Muscle of leg (tissue), 11 donors: Measurements from ENCODE around the gene DSCAM. TPM values are rescaled to one million over a fixed set of nuclear protein-coding genes. Genes with fewer than 3 reads are reported as not detected.

Source experiments
- DNase-seq: peaks from one replicate; pipeline ENCODE4 v3.0.0; 2013
- H3K27ac ChIP-seq: one replicate; pipeline ENCODE4 v1.5.1; 2013; ENCODE audit warnings: mild to moderate bottlenecking, low read length, control low read depth
- H3K27me3 ChIP-seq: one replicate; pipeline ENCODE4 v1.6.1; 2013; ENCODE audit warnings: low read length; ENCODE audit not compliant: control insufficient read depth, insufficient read depth
- H3K36me3 ChIP-seq: one replicate; pipeline ENCODE4 v1.6.1; 2013; ENCODE audit warnings: low read length; ENCODE audit not compliant: control insufficient read depth, insufficient read depth
- H3K4me1 ChIP-seq: one replicate; pipeline ENCODE4 v1.6.1; 2013; ENCODE audit warnings: low read length; ENCODE audit not compliant: control insufficient read depth, insufficient read depth
- H3K4me3 ChIP-seq: one replicate; pipeline ENCODE4 v1.5.1; 2013; ENCODE audit warnings: low read length, control low read depth
- H3K9me3 ChIP-seq: replicated peaks from 2 replicates; pipeline ENCODE4 v1.6.1; 2013; ENCODE audit warnings: low read depth, low read length; ENCODE audit not compliant: control insufficient read depth
- WGBS: methylation state at CpG from one replicate; pipeline ENCODE4 v1.1.5; 2013; ENCODE audit warnings: missing lambda C conversion rate; ENCODE audit not compliant: insufficient coverage; 5-methylcytosine and 5-hydroxymethylcytosine counted together
- polyA plus RNA-seq, 8 donors: library from polyadenylated mRNA; unstranded; fragments of 120-200 nt; gene quantifications; one replicate each; pipeline versions ENCODE4 v1.2.1 to v1.2.3, GENCODE V29; 2013; ENCODE audit warnings: inconsistent platforms in 1 of 8, low replicate concordance in 1 of 8; ENCODE audit not compliant: insufficient read length in 8 of 8, insufficient read depth in 1 of 8
- total RNA-seq: library from RNA; stranded (reverse); fragments of 120-200 nt; gene quantifications from one replicate; pipeline ENCODE4 v1.2.4, GENCODE V29; 2013

The DSCAM gene
- total and polyA plus RNA-seq, 9 donors, result 0.89 to 2.0 (median 1.3) TPM

- no peaks in the 10 kb centered on the region for H3K9me3 ChIP-seq
- H3K4me1 ChIP-seq, result peaks cover 15% of the 10 kb centered on the region
- no peaks in the 10 kb centered on the region for H3K27me3 ChIP-seq
- no peak for DNase-seq
- H3K27ac ChIP-seq, result no peak overlapping the region
- H3K4me3 ChIP-seq, result no peak overlapping the region
- no peaks in the 10 kb centered on the region for H3K36me3 ChIP-seq
- WGBS, result 67% methylated on average over 1 of the region's 3 CpGs
Measured at GRCh38 chr21:40151611-40152010, 695.3 kb downstream of the DSCAM start.

GRCh38 chr21:40146216-40146837 is 700.6 kb downstream of the DSCAM start:
- peak; percentile 84 for DNase-seq
- Histone ChIP-seq H3K9me3 (no peaks in the 10 kb centered on the region), H3K27me3 (no peaks in the 10 kb centered on the region), H3K4me1 (no peaks in the 10 kb centered on the region), H3K4me3 (no peak overlapping the region), H3K27ac (no peak overlapping the region), H3K36me3 (no peaks in the 10 kb centered on the region)
- 43% methylated on average over 5 of the region's 10 CpGs for WGBS

GRCh38 chr21:40143822-40144525 is 703.0 kb downstream of the DSCAM start:
- Histone ChIP-seq H3K4me1 (no peaks in the 10 kb centered on the region), H3K9me3 (no peaks in the 10 kb centered on the region), H3K27me3 (no peaks in the 10 kb centered on the region), H3K27ac (no peak overlapping the region), H3K36me3 (no peaks in the 10 kb centered on the region), H3K4me3 (no peak overlapping the region)
- DNase-seq, result peak; percentile 79
- WGBS, result 60% methylated on average over 15 of the region's 20 CpGs

GRCh38 chr21:40141621-40142020 is 705.3 kb downstream of the DSCAM start:
- 73% methylated on average over 5 of the region's 8 CpGs for WGBS
- Histone ChIP-seq H3K27ac (no peak overlapping the region), H3K4me1 (no peaks in the 10 kb centered on the region), H3K36me3 (no peaks in the 10 kb centered on the region), H3K4me3 (no peak overlapping the region), H3K27me3 (no peaks in the 10 kb centered on the region), H3K9me3 (no peaks in the 10 kb centered on the region)
- no peak for DNase-seq

GRCh38 chr21:40140675-40141074 is 706.3 kb downstream of the DSCAM start:
- 74% methylated on average over 3 of the region's 3 CpGs for WGBS
- H3K4me1 ChIP-seq, result no peaks in the 10 kb centered on the region
- no peaks in the 10 kb centered on the region for H3K36me3 ChIP-seq
- no peak for DNase-seq
- H3K27ac ChIP-seq, result no peak overlapping the region
- no peak overlapping the region for H3K4me3 ChIP-seq
- no peaks in the 10 kb centered on the region for H3K9me3 ChIP-seq
- no peaks in the 10 kb centered on the region for H3K27me3 ChIP-seq

- DNase-seq, result no peak
- no peak overlapping the region for H3K4me3 ChIP-seq
- no peaks in the 10 kb centered on the region for H3K27me3 ChIP-seq
- H3K4me1 ChIP-seq, result no peaks in the 10 kb centered on the region
- H3K36me3 ChIP-seq, result no peaks in the 10 kb centered on the region
- no peak overlapping the region for H3K27ac ChIP-seq
- no peaks in the 10 kb centered on the region for H3K9me3 ChIP-seq
- WGBS, result 71% methylated on average over 5 of the region's 5 CpGs
Measured at GRCh38 chr21:40139636-40140035, 707.3 kb downstream of the DSCAM start.

GRCh38 chr21:40136571-40136970 is 710.4 kb downstream of the DSCAM start:
- 97% methylated on average over 5 of the region's 7 CpGs for WGBS
- Histone ChIP-seq H3K27me3 (no peaks in the 10 kb centered on the region), H3K9me3 (no peaks in the 10 kb centered on the region), H3K4me3 (no peak overlapping the region), H3K27ac (no peak overlapping the region), H3K36me3 (no peaks in the 10 kb centered on the region), H3K4me1 (no peaks in the 10 kb centered on the region)
- no peak for DNase-seq

- 77% methylated on average over 3 of the region's 9 CpGs for WGBS
- DNase-seq, result no peak
Measured at GRCh38 chr21:40134731-40135492, 712.0 kb downstream of the DSCAM start.

GRCh38 chr21:40130476-40130875 is 716.5 kb downstream of the DSCAM start:
- no peak for DNase-seq
- Histone ChIP-seq H3K27ac (no peak overlapping the region), H3K4me1 (no peaks in the 10 kb centered on the region)

More at GRCh38 chr21:40134731-40135492, 712.0 kb downstream of the DSCAM start:
- Histone ChIP-seq H3K9me3 (no peaks in the 10 kb centered on the region), H3K27ac (no peak overlapping the region), H3K27me3 (no peaks in the 10 kb centered on the region), H3K4me1 (no peaks in the 10 kb centered on the region), H3K4me3 (no peak overlapping the region), H3K36me3 (no peaks in the 10 kb centered on the region)

GRCh38 chr21:40129809-40130208 is 717.1 kb downstream of the DSCAM start:
- H3K4me1 ChIP-seq, result no peaks in the 10 kb centered on the region
- no peak for DNase-seq
- H3K4me3 ChIP-seq, result no peak overlapping the region
- no peaks in the 10 kb centered on the region for H3K9me3 ChIP-seq
- no peak overlapping the region for H3K27ac ChIP-seq
- WGBS, result no CpG with 5 or more reads among the region's 1 CpG
- H3K27me3 ChIP-seq, result no peaks in the 10 kb centered on the region
- H3K36me3 ChIP-seq, result no peaks in the 10 kb centered on the region

More at GRCh38 chr21:40130476-40130875, 716.5 kb downstream of the DSCAM start:
- Histone ChIP-seq H3K9me3 (no peaks in the 10 kb centered on the region), H3K4me3 (no peak overlapping the region), H3K36me3 (no peaks in the 10 kb centered on the region), H3K27me3 (no peaks in the 10 kb centered on the region)
- 97% methylated on average over 3 of the region's 3 CpGs for WGBS
